ENCODE data around the gene ANKS1B. TPM values are rescaled to one million over a fixed set of nuclear protein-coding genes. Genes with fewer than 3 reads are reported as not detected.

ANKS1B gene
- total and polyA plus RNA-seq, 2 of the 4 experiments (the other 2 are of a cell fraction), result 0.17 to 0.18 TPM

DNA sequence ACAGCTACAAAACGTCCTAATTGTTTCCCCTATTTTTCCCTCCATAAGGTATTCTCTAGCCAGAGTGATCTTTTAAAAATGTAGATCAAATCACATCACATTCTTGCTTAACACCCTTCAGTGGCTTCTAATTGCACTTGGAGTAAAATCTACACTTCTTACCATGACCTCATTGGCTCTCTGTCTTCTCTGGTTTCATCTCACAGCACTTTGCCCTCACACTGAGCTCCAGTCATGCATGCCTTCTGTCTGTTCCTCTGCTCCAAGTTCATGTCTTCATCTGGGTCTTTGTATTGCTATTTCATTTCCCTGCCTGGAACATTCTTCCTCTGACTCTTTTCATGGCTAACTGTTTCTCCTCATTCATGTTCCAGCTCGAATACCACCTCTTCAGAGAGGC, 557.6 kb downstream of the ANKS1B start:
- intact Hi-C loops (cut with micrococcal nuclease) (no loop called here), in situ Hi-C loops (cut with MboI; ENCODE audit: low sequenced_read_pairs) (no loop called here), dilution Hi-C loops (cut with HindIII; ENCODE audit: low sequenced_read_pairs, unreplicated experiment) (no loop called here)
- H3K27ac ChIP-seq (ENCODE audit: insufficient read depth, low read length), result no peak overlapping the region
- no peak for ATAC-seq (ENCODE audit: low read depth)
- H2BK120ac ChIP-seq (ENCODE audit: low read depth, low read length), result no peak overlapping the region
- no peaks in the 10 kb centered on the region for H3K27me3 ChIP-seq (ENCODE audit: control insufficient read depth, insufficient read depth, low read length)
- H4K5ac ChIP-seq (ENCODE audit: low read depth, low read length), result no peak overlapping the region
- H3K9me1 ChIP-seq (ENCODE audit: insufficient read depth, low read length), result no peaks in the 10 kb centered on the region
- H3K79me1 ChIP-seq (ENCODE audit: low read depth in 1 of 2, low read length in 2 of 2), result no peaks in the 10 kb centered on the region
- H2BK5ac ChIP-seq (ENCODE audit: low read depth, low read length, poor library complexity, severe bottlenecking), result no peak overlapping the region
- H3K4me1 ChIP-seq (ENCODE audit: control insufficient read depth, insufficient read depth, low read length), result no peaks in the 10 kb centered on the region
- H3K9me3 ChIP-seq (ENCODE audit: control insufficient read depth, insufficient read depth, low read length), result 0 out of 2 replicates have a peak, but pooled peaks cover 1% of the 10 kb centered on the region
- 40% methylated on average over 1 of the region's 2 CpGs; no CpG with 5 or more reads in 1 of the 2 experiments for WGBS, 2 experiments (ENCODE audit: extremely low coverage in 2 of 2, insufficient read length in 1 of 2)
- H3K56ac ChIP-seq (ENCODE audit: extremely low read depth, insufficient read depth, low read length), result no peak overlapping the region
- H3K4me2 ChIP-seq (ENCODE audit: low read depth, low read length), result no peak overlapping the region
- H3K14ac ChIP-seq (replicated peaks; ENCODE audit: low read depth, low read length), result no peak overlapping the region
- POLR2A ChIA-PET (ENCODE audit: unreplicated experiment), result no interaction called here
- H2AK5ac ChIP-seq (ENCODE audit: low read depth, low read length), result no peak overlapping the region
- no peak overlapping the region for H2AFZ ChIP-seq (replicated peaks; ENCODE audit: low read length, poor library complexity)
- H3K9ac ChIP-seq (ENCODE audit: low read depth, low read length), result no peak overlapping the region
- BruUV-seq (replicated peaks), result no TSS peak
- no peak overlapping the region for H2AK9ac ChIP-seq (replicated peaks; ENCODE audit: low read depth, low read length, poor library complexity)
- CTCF ChIA-PET, result no interaction called here
- no peak overlapping the region for H2BK20ac ChIP-seq (ENCODE audit: low read depth, low read length)
- H4K20me1 ChIP-seq (ENCODE audit: insufficient read depth, low read length), result no peaks in the 10 kb centered on the region
- H4K91ac ChIP-seq (ENCODE audit: insufficient read depth, low read depth, low read length), result no peak overlapping the region
- no peak overlapping the region for H3K4ac ChIP-seq (ENCODE audit: low read depth, low read length)
- H3K18ac ChIP-seq (ENCODE audit: low read depth, low read length), result no peak overlapping the region
- no peak overlapping the region for H3K23ac ChIP-seq (ENCODE audit: low read depth, low read length)
- TF ChIP-seq MAFK (IDR thresholded peaks at IDR 0.05; ENCODE audit: low read depth, low read length) (no peak), NFE2L2 (IDR thresholded peaks at IDR 0.05; ENCODE audit: low read depth, low read length) (no peak), RCOR1 (IDR thresholded peaks at IDR 0.05; ENCODE audit: insufficient replicate concordance, low read length) (no peak), FOS (IDR thresholded peaks at IDR 0.05; ENCODE audit: low read depth, low read length) (no peak), BHLHE40 (IDR thresholded peaks at IDR 0.05; ENCODE audit: low read depth, low read length) (no peak), CTCF (conservative IDR thresholded peaks at IDR 0.05; ENCODE audit: low read depth, low read length) (no peak), RAD21 (IDR thresholded peaks at IDR 0.05; ENCODE audit: low read length) (no peak), CEBPB (IDR thresholded peaks at IDR 0.05; ENCODE audit: low read depth, low read length) (no peak), USF2 (IDR thresholded peaks at IDR 0.05; ENCODE audit: low read depth, low read length) (no peak)
- TF ChIP-seq, protein P1, sequence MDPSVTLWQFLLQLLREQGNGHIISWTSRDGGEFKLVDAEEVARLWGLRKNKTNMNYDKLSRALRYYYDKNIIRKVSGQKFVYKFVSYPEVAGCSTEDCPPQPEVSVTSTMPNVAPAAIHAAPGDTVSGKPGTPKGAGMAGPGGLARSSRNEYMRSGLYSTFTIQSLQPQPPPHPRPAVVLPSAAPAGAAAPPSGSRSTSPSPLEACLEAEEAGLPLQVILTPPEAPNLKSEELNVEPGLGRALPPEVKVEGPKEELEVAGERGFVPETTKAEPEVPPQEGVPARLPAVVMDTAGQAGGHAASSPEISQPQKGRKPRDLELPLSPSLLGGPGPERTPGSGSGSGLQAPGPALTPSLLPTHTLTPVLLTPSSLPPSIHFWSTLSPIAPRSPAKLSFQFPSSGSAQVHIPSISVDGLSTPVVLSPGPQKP (IDR thresholded peaks at IDR 0.05; ENCODE audit: borderline replicate concordance, low read depth, low read length), result no peak
- no peak overlapping the region for H2BK15ac ChIP-seq (ENCODE audit: low read depth, low read length)
- H4K8ac ChIP-seq (ENCODE audit: low read depth in 2 of 2, low read length in 2 of 2), result no peak overlapping the region
- no peaks in the 10 kb centered on the region for H3K36me3 ChIP-seq (ENCODE audit: control insufficient read depth, insufficient read depth, low read length)
- no peak overlapping the region for H3K4me3 ChIP-seq (ENCODE audit: insufficient read depth, low read depth, low read length)
- DNase-seq, result no peak

Measured in IMR-90 (cell line).